OCI-LY7 (cell line): ENCODE measurements around the gene FOSB. TPM values are rescaled to one million over a fixed set of nuclear protein-coding genes. Genes with fewer than 3 reads are reported as not detected.
A peak's percentile ranks its signal among the peaks of the same experiment; 100 is the strongest.

ENCODE experiments used
- BruUV-seq: library from RNA; stranded (reverse); fragments of 400-500 nt; replicated peaks from 2 replicates; lab custom pipeline; 2021; lab: Mats Ljungman, UMichigan
- CTCF ChIA-PET: fragments of 300-600 bp; sonication (Branson Sonifier 250); formaldehyde crosslinking; loops from one replicate; lab custom pipeline; 2022; ENCODE audit warnings: antibody characterized with exemption; ENCODE audit not compliant: unreplicated experiment; lab: Charles Lee
- POLR2A ChIA-PET: fragments of 300-600 bp; sonication (Branson Sonifier 250); formaldehyde crosslinking; loops from one replicate; lab custom pipeline; 2022; ENCODE audit warnings: antibody characterized with exemption; lab: Charles Lee
- DNase-seq: peaks from one replicate; pipeline ENCODE4 v3.0.0-alpha.2; 2015; ENCODE audit warnings: low spot score
- H2AFZ ChIP-seq: fragments of 200-600 bp; sonication (generic), shearing (Covaris generic); 2 replicates; pipeline ENCODE4 v1.6.1; 2014; ENCODE audit warnings: mild to moderate bottlenecking, antibody characterized with exemption, low read length, moderate library complexity
- H3K27ac ChIP-seq: fragments of 200-600 bp; sonication (generic); 2 replicates; pipeline ENCODE4 v1.5.1; 2014; ENCODE audit warnings: mixed run types, low read depth, mild to moderate bottlenecking, moderate library complexity, low read length, inconsistent platforms; ENCODE audit not compliant: poor library complexity, severe bottlenecking
- H3K36me3 ChIP-seq: fragments of 200-600 bp; sonication (generic); 2 replicates; pipeline ENCODE4 v1.6.1; 2014; ENCODE audit warnings: mild to moderate bottlenecking, antibody characterized with exemption, low read length, moderate library complexity, mixed read lengths; ENCODE audit not compliant: insufficient read depth
- H3K4me1 ChIP-seq: fragments of 200-600 bp; sonication (generic); 2 replicates; pipeline ENCODE4 v1.5.1; 2014; ENCODE audit warnings: mild to moderate bottlenecking, low read length; ENCODE audit not compliant: insufficient read depth, poor library complexity, severe bottlenecking
- H3K4me2 ChIP-seq: fragments of 200-600 bp; sonication (generic); 2 replicates; pipeline ENCODE4 v1.6.1; 2014; ENCODE audit warnings: mild to moderate bottlenecking, low read length
- H3K4me3 ChIP-seq: fragments of 200-600 bp; sonication (generic); 2 replicates; pipeline ENCODE4 v1.5.1; 2014; ENCODE audit warnings: mild to moderate bottlenecking, low read depth, low read length; ENCODE audit not compliant: poor library complexity, severe bottlenecking
- H3K79me2 ChIP-seq: fragments of 200-600 bp; sonication (generic); 2 replicates; pipeline ENCODE4 v1.6.1; 2016; ENCODE audit warnings: low read depth, mild to moderate bottlenecking, low read length, moderate library complexity, mixed read lengths; ENCODE audit not compliant: insufficient read depth
- H3K9me2 ChIP-seq: fragments of 200-600 bp; sonication (generic); 2 replicates; pipeline ENCODE4 v1.6.1; 2016; ENCODE audit warnings: mild to moderate bottlenecking, low read length, mixed read lengths; ENCODE audit not compliant: insufficient read depth
- H3K9me3 ChIP-seq: fragments of 200-600 bp; sonication (generic); 2 replicates; pipeline ENCODE4 v1.6.1; 2014; ENCODE audit warnings: mild to moderate bottlenecking, mixed run types, low read length, mixed read lengths
- H4K20me1 ChIP-seq: fragments of 200-600 bp; sonication (generic); 2 replicates; pipeline ENCODE4 v1.6.1; 2014; ENCODE audit warnings: mild to moderate bottlenecking, antibody characterized with exemption, low read length, moderate library complexity, mixed read lengths; ENCODE audit not compliant: insufficient read depth
- EZH2phosphoT487 ChIP-seq: fragments of 200-600 bp; sonication (generic); IDR thresholded peaks from 2 replicates; pipeline ENCODE4 v1.6.1; 2018; ENCODE audit warnings: low read depth, borderline replicate concordance, mild to moderate bottlenecking, mixed run types, antibody characterized with exemption, low read length, moderate library complexity, mixed read lengths
- intact Hi-C: fragments of 100-400 bp; cut with micrococcal nuclease; formaldehyde crosslinking; loops from one replicate; pipeline ENCODE4 v1.10.0; 2022; ENCODE audit not compliant: unreplicated experiment
- total RNA-seq, 2 experiments: library from RNA; depleted of rRNA in 1 of 2; stranded (reverse); fragments of >200 nt in 1 of 2; shearing (Covaris generic) in 1 of 2; gene quantifications; 2 replicates each; pipeline ENCODE4 v1.2.3, GENCODE V29; 2014 to 2022
- TF ChIP-seq, protein P1 (sequence below): fragments of 200-600 bp; sonication (generic); conservative IDR thresholded peaks from 2 replicates; pipeline ENCODE4 v1.5.1; 2014; ENCODE audit warnings: mild to moderate bottlenecking, antibody characterized with exemption, low read length, moderate library complexity, mixed read lengths

FOSB gene
- total RNA-seq, 2 experiments from 2014 or later = 2.3 to 2.4 TPM

DNA sequence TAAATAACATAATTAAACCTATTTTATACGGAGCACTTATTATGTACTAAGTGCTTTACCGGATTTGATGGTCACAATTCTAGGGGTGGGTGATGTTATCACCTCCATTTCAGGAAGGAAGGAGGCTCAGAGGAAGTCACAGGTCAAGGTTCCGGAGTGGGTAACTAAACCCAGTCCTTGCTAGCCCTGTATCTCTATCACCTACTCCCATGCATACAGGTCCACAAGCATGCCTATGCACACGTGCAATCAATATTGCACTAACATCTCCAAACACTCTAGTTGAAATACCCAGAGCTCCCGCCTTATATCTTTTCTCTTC is 17.8 kb upstream of the FOSB start:
- Histone ChIP-seq H3K4me3 (peak overlapping the region; percentile 80), H3K4me1 (peaks cover 60% of the 10 kb centered on the region), H3K79me2 (no peaks in the 10 kb centered on the region), H3K4me2 (peak overlapping the region; percentile 73), H2AFZ (peak overlapping the region; percentile 43), H3K9me2 (no peaks in the 10 kb centered on the region), H3K27ac (peak overlapping the region; percentile 49), H4K20me1 (no peaks in the 10 kb centered on the region), H3K9me3 (no peaks in the 10 kb centered on the region), H3K36me3 (no peaks in the 10 kb centered on the region)
- intact Hi-C loops = loop anchor here (2.0 kb wide), 1 partner anchor 19 kb away; no protein-coding TSS in a partner anchor
- DNase-seq = no peak
- no TSS peak for BruUV-seq
- TF ChIP-seq, protein P1, sequence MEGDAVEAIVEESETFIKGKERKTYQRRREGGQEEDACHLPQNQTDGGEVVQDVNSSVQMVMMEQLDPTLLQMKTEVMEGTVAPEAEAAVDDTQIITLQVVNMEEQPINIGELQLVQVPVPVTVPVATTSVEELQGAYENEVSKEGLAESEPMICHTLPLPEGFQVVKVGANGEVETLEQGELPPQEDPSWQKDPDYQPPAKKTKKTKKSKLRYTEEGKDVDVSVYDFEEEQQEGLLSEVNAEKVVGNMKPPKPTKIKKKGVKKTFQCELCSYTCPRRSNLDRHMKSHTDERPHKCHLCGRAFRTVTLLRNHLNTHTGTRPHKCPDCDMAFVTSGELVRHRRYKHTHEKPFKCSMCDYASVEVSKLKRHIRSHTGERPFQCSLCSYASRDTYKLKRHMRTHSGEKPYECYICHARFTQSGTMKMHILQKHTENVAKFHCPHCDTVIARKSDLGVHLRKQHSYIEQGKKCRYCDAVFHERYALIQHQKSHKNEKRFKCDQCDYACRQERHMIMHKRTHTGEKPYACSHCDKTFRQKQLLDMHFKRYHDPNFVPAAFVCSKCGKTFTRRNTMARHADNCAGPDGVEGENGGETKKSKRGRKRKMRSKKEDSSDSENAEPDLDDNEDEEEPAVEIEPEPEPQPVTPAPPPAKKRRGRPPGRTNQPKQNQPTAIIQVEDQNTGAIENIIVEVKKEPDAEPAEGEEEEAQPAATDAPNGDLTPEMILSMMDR = no peak
- TF ChIP-seq EZH2phosphoT487 = no peak
- POLR2A ChIA-PET = no interaction called here
- CTCF ChIA-PET = no interaction called here

DNA sequence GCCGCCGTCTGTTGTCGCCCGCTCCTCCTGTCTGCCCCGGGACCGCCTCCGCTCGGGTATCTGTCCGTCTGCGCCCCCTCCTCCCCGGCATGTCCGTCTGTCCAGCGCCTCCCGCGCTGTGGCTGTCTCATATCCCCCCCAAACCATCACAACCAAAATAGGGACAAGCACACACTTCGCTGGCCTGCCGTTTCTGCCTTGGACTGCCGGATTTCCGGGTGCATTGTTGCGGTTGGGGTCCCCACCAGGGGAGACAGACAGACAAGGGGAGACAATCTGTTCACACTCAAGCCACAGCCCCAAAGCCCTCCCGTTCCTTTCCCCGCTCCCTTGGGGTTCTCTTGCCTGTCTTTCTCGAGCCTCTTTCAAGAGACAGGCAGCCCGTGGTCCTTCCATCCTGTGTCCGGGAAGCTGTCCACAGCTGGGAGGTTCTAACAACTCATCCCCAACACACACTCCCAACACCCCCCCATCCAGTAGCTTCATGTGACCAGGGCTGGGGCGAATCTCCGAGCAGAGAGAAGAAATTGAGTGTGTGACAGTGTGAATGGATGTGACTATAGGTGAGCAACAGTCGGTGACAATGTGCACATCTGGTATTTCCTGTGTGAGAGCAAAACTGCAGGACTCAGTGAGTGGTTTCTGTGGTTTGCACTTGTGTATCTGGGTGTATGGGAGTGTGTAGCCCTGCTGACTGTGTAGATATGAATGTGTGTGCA is 16.5 kb upstream of the FOSB start:
- Histone ChIP-seq H3K36me3 (no peaks in the 10 kb centered on the region), H3K79me2 (no peaks in the 10 kb centered on the region), H4K20me1 (no peaks in the 10 kb centered on the region), H3K4me3 (peak overlapping the region; percentile 80), H3K4me1 (peaks cover 69% of the 10 kb centered on the region), H3K27ac (peak overlapping the region; percentile 73), H3K4me2 (peak overlapping the region; percentile 99), H3K9me3 (no peaks in the 10 kb centered on the region), H2AFZ (peak overlapping the region; percentile 76), H3K9me2 (no peaks in the 10 kb centered on the region)
- ChIA-PET POLR2A (no interaction called here), CTCF (no interaction called here)
- peak; percentile 72 for DNase-seq
- BruUV-seq = no TSS peak
- TF ChIP-seq EZH2phosphoT487 = no peak
- TF ChIP-seq, protein P1 = no peak
- intact Hi-C loops = loop anchor here (2.0 kb wide), 1 partner anchor 18 kb away; no protein-coding TSS in a partner anchor

DNA sequence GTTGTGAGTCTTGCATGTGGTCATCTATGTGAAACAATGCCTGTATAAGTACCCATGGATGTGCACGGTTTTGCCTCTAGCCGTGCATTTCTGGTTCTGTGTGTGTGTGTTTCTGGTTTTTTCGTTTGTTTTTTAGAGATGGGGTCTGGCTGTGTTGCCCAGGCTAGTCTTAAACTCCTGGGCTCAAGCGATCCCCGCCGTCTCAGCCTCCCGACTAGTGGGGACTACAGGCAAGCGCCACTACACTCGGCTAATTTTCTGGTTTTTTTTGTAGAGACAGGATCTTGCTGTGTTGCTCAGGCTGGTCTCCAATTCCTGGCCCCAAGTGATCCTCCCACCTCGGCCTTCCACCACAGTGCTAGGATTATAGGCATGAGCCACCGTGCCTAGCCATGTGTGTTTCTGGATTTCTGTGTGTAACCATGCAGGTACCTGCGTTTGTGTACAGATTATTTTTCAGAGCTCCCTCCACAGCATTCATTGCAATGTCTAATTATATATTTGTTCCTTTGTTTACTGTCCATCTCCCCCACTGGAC is 15.9 kb upstream of the FOSB start:
- CTCF ChIA-PET = no interaction called here
- peak overlapping the region; percentile 80 for H3K4me3 ChIP-seq
- peaks cover 72% of the 10 kb centered on the region for H3K4me1 ChIP-seq
- H2AFZ ChIP-seq = peak overlapping the region; percentile 76; the same call in 1 of the 2 replicates
- TF ChIP-seq EZH2phosphoT487 = no peak
- TF ChIP-seq, protein P1 = 0 out of 2 replicates have a peak, but pooled peaks have one; percentile 18
- H3K4me2 ChIP-seq = peak overlapping the region; percentile 99
- no peaks in the 10 kb centered on the region for H4K20me1 ChIP-seq
- no peaks in the 10 kb centered on the region for H3K79me2 ChIP-seq
- BruUV-seq = no TSS peak
- H3K27ac ChIP-seq = peak overlapping the region; percentile 73
- no peak for DNase-seq
- intact Hi-C loops = loop anchor here (2.0 kb wide), 1 partner anchor 17 kb away; no protein-coding TSS in a partner anchor
- H3K36me3 ChIP-seq = no peaks in the 10 kb centered on the region
- no peaks in the 10 kb centered on the region for H3K9me2 ChIP-seq
- POLR2A ChIA-PET = interaction anchor here (0.6 kb wide), 1 partner anchor 25 kb away, joined by 6 read pairs; no protein-coding TSS in a partner anchor
- H3K9me3 ChIP-seq = no peaks in the 10 kb centered on the region
